Heart right ventricle (tissue), 16 donors: ENCODE results near the gene EFR3B. TPM values are rescaled to one million over a fixed set of nuclear protein-coding genes. Genes with fewer than 3 reads are reported as not detected.

Experiments
- ATAC-seq, 8 donors: fragments of 200-7000 bp; cut with Tn5 transposase; one replicate each; pipeline ENCODE4 v1.9.1; 2020; ENCODE audit warnings: mild to moderate bottlenecking in 8 of 8, moderate library complexity in 8 of 8, moderate number of reproducible peaks in 1 of 8
- DNase-seq, 2 donors: peaks; one replicate each; pipeline ENCODE4 v3.0.0-alpha.2; 2020
- H3K27ac ChIP-seq, 10 donors: fragments of 200-600 bp; sonication (generic) in 2 of 10; one replicate each; pipeline versions ENCODE4 v1.5.0 to v1.8.0; 2020 to 2022; ENCODE audit warnings: mild to moderate bottlenecking in 3 of 10
- H3K27me3 ChIP-seq, 7 donors: fragments of 200-600 bp; one replicate each; pipeline ENCODE4 v1.8.0; 2021 to 2022; ENCODE audit warnings: mild to moderate bottlenecking in 2 of 7
- H3K36me3 ChIP-seq, 9 donors: fragments of 200-600 bp; sonication (generic) in 1 of 9; one replicate each; pipeline versions ENCODE4 v1.5.0 to v1.8.0; 2020 to 2022; ENCODE audit warnings: mild to moderate bottlenecking in 2 of 9
- H3K4me1 ChIP-seq, 9 donors: fragments of 200-600 bp; sonication (generic) in 1 of 9; one replicate each; pipeline versions ENCODE4 v1.5.0 to v1.8.0; 2020 to 2022; ENCODE audit warnings: mild to moderate bottlenecking in 4 of 9
- H3K4me3 ChIP-seq, 10 donors: fragments of 200-600 bp; sonication (generic) in 2 of 10; one replicate each; pipeline versions ENCODE4 v1.5.0 to v1.8.0; 2020 to 2022; ENCODE audit warnings: mild to moderate bottlenecking in 7 of 10, moderate library complexity in 2 of 10
- H3K9me3 ChIP-seq, 11 donors: fragments of 200-600 bp in 10 of 11; sonication (generic) in 2 of 11; one replicate each; pipeline versions ENCODE4 v1.5.0 to v1.8.0; 2013 to 2022; ENCODE audit warnings: mild to moderate bottlenecking in 2 of 11, control low read depth in 1 of 11, moderate library complexity in 1 of 11
- CTCF ChIP-seq, 9 donors: fragments of 200-600 bp; sonication (generic) in 2 of 9; IDR thresholded peaks; one replicate each; pipeline versions ENCODE4 v1.5.0 to v1.8.0; 2021 to 2022; ENCODE audit warnings: antibody characterized with exemption in 9 of 9, mild to moderate bottlenecking in 5 of 9, moderate library complexity in 1 of 9
- WGBS, 2 donors: extraction: QIAGEN DNeasy Blood & Tissue Kit; methylation state at CpG; one replicate each; pipeline ENCODE4 v1.1.7; 2013; ENCODE audit warnings: inconsistent platforms in 1 of 2; 5-methylcytosine and 5-hydroxymethylcytosine counted together
- intact Hi-C, 10 donors: fragments of 100-400 bp; cut with DNase I; formaldehyde crosslinking; loops; one replicate each; pipeline versions ENCODE4 v1.11.1 to v1.14.2; 2022
- polyA plus RNA-seq, 2 donors: library from polyadenylated mRNA; stranded (reverse); fragments of 200-250 nt; gene quantifications; one replicate each; pipeline ENCODE4 v1.2.3, GENCODE V29; 2013
- total RNA-seq, 10 donors: library from RNA; stranded (reverse); fragmentation: NEBNext Ultra II Directional in 3 of 10; extraction: Animal tissue kit (Norgen Biotek cat#: 25700) in 3 of 10; gene quantifications; one replicate each; pipeline versions ENCODE4 v1.2.1 to v1.2.4, GENCODE V29; 2021 to 2023
- donor health status: Arrhythmogenic right ventricular cardiomyopathy.
- donor health status: ischemic (EF 13 %, LVEDD 7.1; RV severe dilation, severe dysfunction).
- donor health status: healthy with polysubstance abuse.
- donor health status: DM: no; HTN: yes; CAD: no.
- donor health status: DM: no; HTN: no; CAD: no.
- donor health status: ischemic (EF 25% LVEDD 6.9; RV normal size, moderate dysfunction).
- donor health status: ischemic (EF 25% LVEDD 5.7; RV mildly dilated, moderate dysfunction).
- donor health status: healthy.
- donor health status: DM: yes; HTN: yes; CAD: no.
- donor health status: Ischemic cardiomyopathy.
- donor health status: ischemic (EF 35%, LVEDD 5.7; RV mildly dilated, moderate dysfunction).
- donor health status: nonischemic (EF 11% LVEDD 7.7; RV severe dilation, severe dysfunction).
- donor health status: DM: yes; HTN: yes; CAD: no.
- donor health status: PGD.
- donor health status: ischemic (EF 29% LVEDD 5.4; RV normal size, mild dysfunction).
- donor health status: nonischemic (EF 23%, LVEDD 6.1; RV moderate dilation, normal function).

Gene EFR3B
- total and polyA plus RNA-seq, 12 donors: 0.62 to 15.2 (median 7.0) TPM

- Histone ChIP-seq H3K27ac (no peak overlapping the region), H3K27me3 (peaks cover 7 to 74% (median 62%) of the 10 kb centered on the region in 7 donors), H3K9me3 (peaks cover 0 to 4% (median 0%) of the 10 kb centered on the region in 11 donors), H3K36me3 (no peaks in the 10 kb centered on the region), H3K4me1 (peaks cover 0 to 16% (median 11%) of the 10 kb centered on the region in 9 donors), H3K4me3 (no peak overlapping the region)
- intact Hi-C loops: no loop called here
- TF ChIP-seq CTCF (IDR thresholded peaks at IDR 0.05): no peak
- ATAC-seq (no peak), DNase-seq (no peak)
- 84 to 89% methylated on average over 7 of the region's 7 CpGs for WGBS, 2 donors
Observed at GRCh38 chr2:25170888-25171287, 129.0 kb downstream of the EFR3B start.

GRCh38 chr2:25173719-25174118 lies 131.8 kb downstream of the EFR3B start:
- Histone ChIP-seq H3K27me3 (peaks cover 0 to 50% (median 47%) of the 10 kb centered on the region in 7 donors), H3K9me3 (peaks cover 0 to 4% (median 0%) of the 10 kb centered on the region in 11 donors), H3K4me3 (no peak overlapping the region), H3K36me3 (no peaks in the 10 kb centered on the region), H3K27ac (no peak overlapping the region), H3K4me1 (peaks cover 0 to 1% (median 1%) of the 10 kb centered on the region in 9 donors)
- DNase-seq (no peak), ATAC-seq (no peak)
- no peak for TF ChIP-seq CTCF (IDR thresholded peaks at IDR 0.05)
- 89 to 92% methylated on average over 5 of the region's 5 CpGs for WGBS, 2 donors
- intact Hi-C loops: no loop called here

GRCh38 chr2:25174192-25174861 lies 132.5 kb downstream of the EFR3B start:
- 89 to 94% methylated on average over 6 of the region's 6 CpGs for WGBS, 2 donors
- Histone ChIP-seq H3K27ac (no peak overlapping the region), H3K36me3 (no peaks in the 10 kb centered on the region), H3K27me3 (peaks cover 0 to 49% (median 44%) of the 10 kb centered on the region in 7 donors), H3K9me3 (peaks cover 0 to 4% (median 0%) of the 10 kb centered on the region in 11 donors), H3K4me3 (no peak overlapping the region), H3K4me1 (no peaks in the 10 kb centered on the region)
- ATAC-seq (no peak), DNase-seq (no peak)
- no peak for TF ChIP-seq CTCF (IDR thresholded peaks at IDR 0.05)
- intact Hi-C loops: no loop called here

GRCh38 chr2:25176138-25176537 lies 134.3 kb downstream of the EFR3B start:
- intact Hi-C loops: no loop called here
- DNase-seq (no peak), ATAC-seq (no peak)
- TF ChIP-seq CTCF (IDR thresholded peaks at IDR 0.05): no peak
- Histone ChIP-seq H3K36me3 (no peaks in the 10 kb centered on the region), H3K27ac (no peak overlapping the region), H3K27me3 (peaks cover 0 to 38% (median 25%) of the 10 kb centered on the region in 7 donors), H3K4me3 (no peak overlapping the region), H3K9me3 (peaks cover 0 to 4% (median 0%) of the 10 kb centered on the region in 11 donors), H3K4me1 (no peaks in the 10 kb centered on the region)
- WGBS, 2 donors: 84 to 85% methylated on average over 6 of the region's 6 CpGs
